ENCODE results near the gene PLCB2.

Gene PLCB2

GRCh38 chr15:40323953-40324937 is 16.5 kb upstream of the PLCB2 start:
- Histone ChIP-seq H3K4me1 (ENCODE audit: insufficient read depth, low read length) (peaks cover 49% of the 10 kb centered on the region), H3K9me3 (ENCODE audit: control insufficient read depth, insufficient read depth, low read length) (no peaks in the 10 kb centered on the region), H3K36me3 (ENCODE audit: insufficient read depth, low read length) (no peaks in the 10 kb centered on the region), H3K9ac (ENCODE audit: low read depth, low read length) (peak overlapping the region; percentile 68; the same call in 1 of the 2 replicates)

GRCh38 chr15:40323239-40323952 is 15.7 kb upstream of the PLCB2 start, which contains the start of gene INAFM2:
TSS of gene INAFM2 (plus strand) at chr15:40323692. CDS start at chr15:40324056, 364 bp downstream.
- Histone ChIP-seq H3K9ac (ENCODE audit: low read depth, low read length) (peak within 1 kb of the TSS; percentile 68; the same call in 1 of the 2 replicates), H3K4me1 (ENCODE audit: insufficient read depth, low read length) (peaks cover 44% of the 10 kb centered on the region), H3K36me3 (ENCODE audit: insufficient read depth, low read length) (no peaks in the 10 kb centered on the region), H3K9me3 (ENCODE audit: control insufficient read depth, insufficient read depth, low read length) (no peaks in the 10 kb centered on the region)

GRCh38 chr15:40322531-40323238 is 14.9 kb upstream of the PLCB2 start:
- no peaks in the 10 kb centered on the region for H3K9me3 ChIP-seq (ENCODE audit: control insufficient read depth, insufficient read depth, low read length)
- H3K4me1 ChIP-seq (ENCODE audit: insufficient read depth, low read length) = peaks cover 37% of the 10 kb centered on the region
- peak overlapping the region; percentile 41; the same call in 1 of the 2 replicates for H3K9ac ChIP-seq (ENCODE audit: low read depth, low read length)
- H3K36me3 ChIP-seq (ENCODE audit: insufficient read depth, low read length) = no peaks in the 10 kb centered on the region

GRCh38 chr15:40320931-40321371 is 13.2 kb upstream of the PLCB2 start:
- H3K36me3 ChIP-seq (ENCODE audit: insufficient read depth, low read length) = no peaks in the 10 kb centered on the region
- no peaks in the 10 kb centered on the region for H3K9me3 ChIP-seq (ENCODE audit: control insufficient read depth, insufficient read depth, low read length)
- H3K9ac ChIP-seq (ENCODE audit: low read depth, low read length) = no peak overlapping the region
- peaks cover 23% of the 10 kb centered on the region for H3K4me1 ChIP-seq (ENCODE audit: insufficient read depth, low read length)

GRCh38 chr15:40320409-40320808 is 12.7 kb upstream of the PLCB2 start:
- Histone ChIP-seq H3K9me3 (ENCODE audit: control insufficient read depth, insufficient read depth, low read length) (no peaks in the 10 kb centered on the region), H3K4me1 (ENCODE audit: insufficient read depth, low read length) (peaks cover 21% of the 10 kb centered on the region), H3K36me3 (ENCODE audit: insufficient read depth, low read length) (no peaks in the 10 kb centered on the region), H3K9ac (ENCODE audit: low read depth, low read length) (no peak overlapping the region)

- H3K36me3 ChIP-seq (ENCODE audit: insufficient read depth, low read length) = no peaks in the 10 kb centered on the region
- no peaks in the 10 kb centered on the region for H3K9me3 ChIP-seq (ENCODE audit: control insufficient read depth, insufficient read depth, low read length)
- peaks cover 15% of the 10 kb centered on the region for H3K4me1 ChIP-seq (ENCODE audit: insufficient read depth, low read length)
- no peak overlapping the region for H3K9ac ChIP-seq (ENCODE audit: low read depth, low read length)
Measured at GRCh38 chr15:40317580-40317979, 9.8 kb upstream of the PLCB2 start.

- Histone ChIP-seq H3K4me1 (ENCODE audit: insufficient read depth, low read length) (peaks cover 9% of the 10 kb centered on the region; the same call in 1 of the 2 replicates), H3K9me3 (ENCODE audit: control insufficient read depth, insufficient read depth, low read length) (no peaks in the 10 kb centered on the region), H3K36me3 (ENCODE audit: insufficient read depth, low read length) (no peaks in the 10 kb centered on the region), H3K9ac (ENCODE audit: low read depth, low read length) (no peak overlapping the region)
Measured at GRCh38 chr15:40316931-40317330, 9.2 kb upstream of the PLCB2 start.

- Histone ChIP-seq H3K4me1 (ENCODE audit: insufficient read depth, low read length) (peaks cover 2% of the 10 kb centered on the region; the same call in 1 of the 2 replicates), H3K36me3 (ENCODE audit: insufficient read depth, low read length) (no peaks in the 10 kb centered on the region), H3K9ac (ENCODE audit: low read depth, low read length) (no peak overlapping the region), H3K9me3 (ENCODE audit: control insufficient read depth, insufficient read depth, low read length) (no peaks in the 10 kb centered on the region)
Measured at GRCh38 chr15:40314723-40315276, 7.1 kb upstream of the PLCB2 start.

GRCh38 chr15:40313531-40314398 is 6.0 kb upstream of the PLCB2 start:
- no peaks in the 10 kb centered on the region for H3K9me3 ChIP-seq (ENCODE audit: control insufficient read depth, insufficient read depth, low read length)
- no peaks in the 10 kb centered on the region for H3K36me3 ChIP-seq (ENCODE audit: insufficient read depth, low read length)
- no peak overlapping the region for H3K9ac ChIP-seq (ENCODE audit: low read depth, low read length)
- peaks cover 11% of the 10 kb centered on the region; the same call in 1 of the 2 replicates for H3K4me1 ChIP-seq (ENCODE audit: insufficient read depth, low read length)

GRCh38 chr15:40312370-40313158 is 4.8 kb upstream of the PLCB2 start:
- Histone ChIP-seq H3K4me1 (ENCODE audit: insufficient read depth, low read length) (peaks cover 11% of the 10 kb centered on the region; the same call in 1 of the 2 replicates), H3K9me3 (ENCODE audit: control insufficient read depth, insufficient read depth, low read length) (no peaks in the 10 kb centered on the region), H3K9ac (ENCODE audit: low read depth, low read length) (no peak overlapping the region), H3K36me3 (ENCODE audit: insufficient read depth, low read length) (no peaks in the 10 kb centered on the region)

- H3K9ac ChIP-seq (ENCODE audit: low read depth, low read length) = no peak overlapping the region
- no peaks in the 10 kb centered on the region for H3K9me3 ChIP-seq (ENCODE audit: control insufficient read depth, insufficient read depth, low read length)
- peaks cover 18% of the 10 kb centered on the region; the same call in 1 of the 2 replicates for H3K4me1 ChIP-seq (ENCODE audit: insufficient read depth, low read length)
- H3K36me3 ChIP-seq (ENCODE audit: insufficient read depth, low read length) = no peaks in the 10 kb centered on the region
Measured at GRCh38 chr15:40310993-40311392, 3.3 kb upstream of the PLCB2 start.

All from ES-I3 (cell line).